GM06990 (cell line): ENCODE data around the gene EIF5.

Experiments
- DNase-seq: peaks from one replicate; pipeline ENCODE4 v3.0.0-alpha.2; 2011; ENCODE audit not compliant: insufficient read length; ENCODE audit errors: extremely low read depth
- H3K27me3 ChIP-seq: replicated peaks from 2 replicates; pipeline ENCODE4 v1.6.0; 2011; ENCODE audit warnings: low read length; ENCODE audit not compliant: control insufficient read depth, insufficient read depth
- H3K36me3 ChIP-seq: 2 replicates; pipeline ENCODE4 v1.5.1; 2011; ENCODE audit warnings: low read length; ENCODE audit not compliant: control insufficient read depth, insufficient read depth
- H3K4me3 ChIP-seq: replicated peaks from 2 replicates; pipeline ENCODE4 v1.5.1; 2011; ENCODE audit warnings: low read depth, mild to moderate bottlenecking, control low read depth, low read length
- TF ChIP-seq, protein P1 (sequence below): IDR thresholded peaks from 2 replicates; pipeline ENCODE4 v1.5.1; 2011; ENCODE audit warnings: low read length, control low read depth, mild to moderate bottlenecking, inconsistent platforms; ENCODE audit not compliant: insufficient read depth, poor library complexity, severe bottlenecking

Gene EIF5

DNA sequence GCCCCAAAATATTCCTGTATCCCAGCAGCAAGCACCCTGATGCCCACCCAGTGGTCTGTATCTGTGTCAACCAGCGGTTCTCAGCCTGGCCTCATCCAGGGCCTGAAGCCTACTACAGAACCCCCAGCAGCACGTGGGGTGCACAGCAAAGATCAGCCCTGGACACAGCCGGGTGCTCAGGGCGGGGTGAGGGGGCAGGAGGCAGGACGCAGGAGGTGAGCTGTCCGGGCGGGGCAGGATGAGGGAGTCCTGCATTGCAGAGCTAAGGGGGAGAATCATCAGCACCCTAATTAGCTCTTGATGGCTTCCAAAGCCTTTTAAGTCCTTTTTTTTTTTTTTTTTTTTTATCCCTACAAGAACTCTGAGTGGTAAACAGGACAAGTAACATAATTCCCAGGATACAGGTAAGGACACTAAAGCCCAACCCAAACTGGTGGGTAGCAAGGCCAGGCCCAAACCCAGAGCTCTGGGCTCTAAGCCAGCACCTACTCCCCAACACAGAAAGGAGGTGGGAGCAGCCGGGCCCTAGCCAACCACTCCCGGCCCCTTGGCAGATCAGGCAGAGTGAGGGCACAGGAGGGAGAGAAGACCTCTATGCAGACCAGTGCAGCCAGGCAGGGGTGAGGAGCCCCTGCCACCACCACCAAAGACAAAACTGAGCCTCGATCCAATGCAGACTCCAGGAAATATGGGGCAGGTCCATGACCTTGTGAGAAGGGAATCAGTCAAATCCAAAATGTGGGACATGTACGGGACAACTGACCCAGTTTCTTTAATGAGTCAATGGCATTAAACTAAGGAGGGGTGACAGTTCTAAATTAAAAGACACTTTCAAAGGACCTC is 32.3 kb upstream of the EIF5 start:
- no peaks in the 10 kb centered on the region; the same call in 1 of the 2 replicates for H3K27me3 ChIP-seq
- TF ChIP-seq, protein P1, sequence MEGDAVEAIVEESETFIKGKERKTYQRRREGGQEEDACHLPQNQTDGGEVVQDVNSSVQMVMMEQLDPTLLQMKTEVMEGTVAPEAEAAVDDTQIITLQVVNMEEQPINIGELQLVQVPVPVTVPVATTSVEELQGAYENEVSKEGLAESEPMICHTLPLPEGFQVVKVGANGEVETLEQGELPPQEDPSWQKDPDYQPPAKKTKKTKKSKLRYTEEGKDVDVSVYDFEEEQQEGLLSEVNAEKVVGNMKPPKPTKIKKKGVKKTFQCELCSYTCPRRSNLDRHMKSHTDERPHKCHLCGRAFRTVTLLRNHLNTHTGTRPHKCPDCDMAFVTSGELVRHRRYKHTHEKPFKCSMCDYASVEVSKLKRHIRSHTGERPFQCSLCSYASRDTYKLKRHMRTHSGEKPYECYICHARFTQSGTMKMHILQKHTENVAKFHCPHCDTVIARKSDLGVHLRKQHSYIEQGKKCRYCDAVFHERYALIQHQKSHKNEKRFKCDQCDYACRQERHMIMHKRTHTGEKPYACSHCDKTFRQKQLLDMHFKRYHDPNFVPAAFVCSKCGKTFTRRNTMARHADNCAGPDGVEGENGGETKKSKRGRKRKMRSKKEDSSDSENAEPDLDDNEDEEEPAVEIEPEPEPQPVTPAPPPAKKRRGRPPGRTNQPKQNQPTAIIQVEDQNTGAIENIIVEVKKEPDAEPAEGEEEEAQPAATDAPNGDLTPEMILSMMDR = no peak
- no peak for DNase-seq

DNA sequence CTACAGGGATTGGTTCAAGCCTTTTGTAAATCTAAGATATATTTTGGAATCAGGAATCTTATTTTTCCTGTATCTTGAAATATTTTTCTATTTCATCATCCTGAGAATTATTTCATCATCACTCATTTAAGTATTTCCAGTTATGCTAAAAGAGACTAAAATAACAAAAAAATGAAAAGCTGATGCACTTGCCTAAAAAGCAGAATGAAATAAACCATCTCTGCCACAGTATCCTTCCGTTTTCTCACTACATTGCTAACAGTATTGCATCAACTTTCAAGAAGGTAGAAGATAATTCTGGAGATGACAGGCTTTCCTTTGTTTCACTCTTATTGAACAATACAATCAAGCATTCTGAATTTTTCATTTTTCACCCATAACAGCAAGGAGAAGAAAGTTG is 31.1 kb upstream of the EIF5 start:
- no peak for DNase-seq
- H3K27me3 ChIP-seq = no peaks in the 10 kb centered on the region; the same call in 1 of the 2 replicates
- TF ChIP-seq, protein P1 = no peak
- H3K36me3 ChIP-seq = no peaks in the 10 kb centered on the region
- no peak overlapping the region for H3K4me3 ChIP-seq

More for the DNA sequence above, 32.3 kb upstream of the EIF5 start:
- no peaks in the 10 kb centered on the region for H3K36me3 ChIP-seq
- no peak overlapping the region for H3K4me3 ChIP-seq

DNA sequence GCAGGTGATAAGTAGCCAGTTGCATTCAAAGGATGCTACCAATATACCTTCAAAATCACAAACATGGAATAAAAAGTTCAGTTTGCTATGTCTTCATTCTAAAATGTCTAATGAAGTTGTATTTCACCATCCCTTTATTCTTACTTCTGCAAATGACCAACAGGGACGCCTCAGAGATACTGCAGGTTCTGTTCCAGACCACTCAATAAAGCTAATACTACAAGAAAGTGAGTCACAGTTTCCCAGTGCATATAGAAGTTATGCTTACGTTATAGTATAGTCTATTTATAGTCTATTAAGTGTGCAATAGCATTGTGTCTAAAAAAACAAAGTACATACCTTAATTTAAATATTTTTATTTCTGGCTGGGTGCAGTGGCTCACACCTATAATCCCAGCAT is 29.3 kb upstream of the EIF5 start:
- Histone ChIP-seq H3K27me3 (no peaks in the 10 kb centered on the region; the same call in 1 of the 2 replicates), H3K4me3 (no peak overlapping the region), H3K36me3 (no peaks in the 10 kb centered on the region)
- TF ChIP-seq, protein P1 = no peak
- no peak for DNase-seq

DNA sequence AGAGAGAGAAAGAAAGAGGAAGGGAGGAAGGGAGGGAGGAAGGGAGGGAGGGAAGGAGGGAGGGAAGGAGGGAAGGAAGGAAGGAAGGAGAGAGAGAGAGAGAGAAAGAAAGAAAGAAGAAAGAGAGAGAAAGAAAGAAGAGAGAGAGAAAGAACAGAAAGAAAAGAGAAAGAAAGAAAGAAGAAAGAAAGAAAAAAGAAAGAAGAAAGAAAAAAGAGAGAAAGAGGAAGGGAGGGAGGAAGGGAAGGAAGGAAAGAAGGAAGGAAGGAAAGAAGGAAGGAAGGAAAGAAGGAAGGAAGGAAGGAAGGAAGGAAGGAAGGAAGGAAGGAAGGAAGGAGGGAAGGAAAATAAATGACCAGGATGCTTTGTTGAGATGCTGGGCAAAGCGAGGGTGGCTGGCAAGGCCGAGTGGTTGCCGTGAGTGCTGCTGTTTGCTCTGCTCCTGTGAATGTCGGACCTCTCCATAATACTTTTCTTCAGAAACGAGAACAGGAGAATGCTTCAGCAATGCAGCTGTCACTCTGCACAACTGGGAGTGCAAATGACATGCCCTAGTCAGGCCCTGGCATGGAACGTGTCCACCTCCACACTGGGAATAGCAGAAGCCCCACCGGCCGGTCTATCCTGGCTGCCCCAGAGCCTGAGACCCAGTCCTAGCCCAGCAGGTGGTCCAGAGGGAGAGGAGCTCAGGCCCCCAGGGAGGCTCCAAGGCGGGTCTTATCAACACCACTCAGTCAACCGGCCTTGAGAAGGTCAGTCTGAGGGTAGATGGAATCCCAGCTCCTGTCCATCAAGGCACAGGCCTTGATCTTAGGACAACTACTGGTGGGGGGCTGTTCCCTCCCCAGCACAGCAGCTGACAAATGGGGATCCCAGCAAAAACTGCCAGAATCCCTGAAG is 25.1 kb upstream of the EIF5 start:
- H3K27me3 ChIP-seq = no peaks in the 10 kb centered on the region; the same call in 1 of the 2 replicates
- TF ChIP-seq, protein P1 = no peak
- H3K36me3 ChIP-seq = no peaks in the 10 kb centered on the region
- no peak for DNase-seq
- H3K4me3 ChIP-seq = no peak overlapping the region

DNA sequence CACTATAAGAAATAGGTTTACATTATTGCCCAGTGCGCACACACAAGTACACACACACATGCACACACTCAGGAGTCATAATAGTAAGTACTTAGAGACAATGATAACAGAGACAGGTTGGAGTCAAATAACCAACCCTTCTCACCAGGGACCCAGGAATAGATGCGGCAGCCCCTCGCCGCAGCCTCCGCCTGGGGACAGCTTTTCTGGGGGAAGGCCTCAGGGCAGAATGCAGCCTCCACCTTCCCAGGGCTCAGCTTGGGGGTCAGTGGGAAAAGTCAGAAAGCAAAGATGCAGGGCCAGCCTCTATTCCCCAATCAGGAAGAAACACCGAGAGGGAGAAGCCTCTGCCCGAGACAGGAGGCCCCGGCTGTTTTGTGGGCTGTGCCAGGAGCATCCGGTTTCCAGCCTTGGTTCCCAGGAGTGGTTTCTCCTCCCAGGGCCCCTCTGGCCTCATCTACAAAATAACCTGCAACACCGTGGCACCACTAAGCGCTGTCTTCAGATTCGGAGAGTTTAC is 23.4 kb upstream of the EIF5 start:
- Histone ChIP-seq H3K27me3 (no peaks in the 10 kb centered on the region), H3K36me3 (no peaks in the 10 kb centered on the region), H3K4me3 (no peak overlapping the region)
- DNase-seq = no peak
- TF ChIP-seq, protein P1 = no peak
